ENCODE data around the gene DHX35. TPM values are rescaled to one million over a fixed set of nuclear protein-coding genes. Genes with fewer than 3 reads are reported as not detected.

Gene DHX35
- total RNA-seq, 1 experiment from 2014 or later = 12.2 TPM

DNA sequence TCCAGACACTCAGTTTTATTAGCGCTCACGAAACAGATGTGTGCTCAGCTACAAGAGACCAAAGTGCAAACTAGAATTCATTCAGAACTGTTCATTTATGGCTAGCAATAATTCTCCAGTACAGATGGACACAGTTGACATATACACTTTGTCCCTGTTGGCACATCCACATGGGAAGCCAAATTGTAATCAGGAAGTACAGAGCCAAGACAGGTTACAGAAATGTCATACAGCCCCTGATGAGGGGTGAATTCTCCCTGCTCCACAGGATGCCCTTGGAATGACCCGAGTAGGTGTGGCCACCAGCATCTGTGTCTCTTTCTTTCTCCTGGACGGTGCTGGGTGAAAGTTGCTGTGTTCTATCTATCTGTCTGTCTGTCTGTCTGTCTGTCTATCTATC, 7.6 kb downstream of the DHX35 start:
- no peak overlapping the region for H3K27ac ChIP-seq (ENCODE audit: low read length)
- intact Hi-C loops (cut with micrococcal nuclease; ENCODE audit: unreplicated experiment) (no loop called here), in situ Hi-C loops (cut with HindIII; ENCODE audit: low pct_unique_long_range_greater_than_20kb, low sequenced_read_pairs) (no loop called here)
- no TSS peak for BruUV-seq (replicated peaks)
- DNase-seq (ENCODE audit: low read depth, low spot score) (no peak), ATAC-seq (no peak)
- ChIA-PET POLR2A (no interaction called here), CTCF (interaction anchor here (0.6 kb wide), 2 partner anchors 167 to 179 kb away, joined by 3 to 7 read pairs; no protein-coding TSS in a partner anchor)
- H3K4me1 ChIP-seq (ENCODE audit: control insufficient read depth, insufficient read depth, low read length) = no peaks in the 10 kb centered on the region
- H3K4me3 ChIP-seq (ENCODE audit: low read depth in 2 of 2, low read length in 2 of 2) = no peak overlapping the region
- 0 out of 2 replicates have a peak, but pooled peaks cover 2% of the 10 kb centered on the region for H3K36me3 ChIP-seq (ENCODE audit: control insufficient read depth, insufficient read depth, low read length)
- TF ChIP-seq REST (IDR thresholded peaks at IDR 0.05; ENCODE audit: insufficient read depth in 1 of 2, low read depth in 2 of 2, low read length in 1 of 2) (no peak), SIN3A (IDR thresholded peaks at IDR 0.05; ENCODE audit: borderline replicate concordance, insufficient read depth, low read depth, low read length) (no peak), TCF7L2 (IDR thresholded peaks at IDR 0.05; ENCODE audit: low read depth, low read length) (no peak), POLR2AphosphoS5 (IDR thresholded peaks at IDR 0.05; ENCODE audit: low read depth, low read length) (no peak), CTCF (IDR thresholded peaks at IDR 0.05) (no peak)
- no peaks in the 10 kb centered on the region for H3K9me3 ChIP-seq (ENCODE audit: control insufficient read depth, insufficient read depth, low read depth, low read length)
- H3K27me3 ChIP-seq (ENCODE audit: control insufficient read depth, insufficient read depth, low read length) = no peaks in the 10 kb centered on the region

- no peak overlapping the region for H3K4me3 ChIP-seq (ENCODE audit: low read depth in 2 of 2, low read length in 2 of 2)
- intact Hi-C loops (cut with micrococcal nuclease; ENCODE audit: unreplicated experiment) (no loop called here), in situ Hi-C loops (cut with HindIII; ENCODE audit: low pct_unique_long_range_greater_than_20kb, low sequenced_read_pairs) (no loop called here)
- TF ChIP-seq CTCF (IDR thresholded peaks at IDR 0.05) = no peak
- TF ChIP-seq REST (IDR thresholded peaks at IDR 0.05; ENCODE audit: insufficient read depth in 1 of 2, low read depth in 2 of 2, low read length in 1 of 2) = no peak
- no peak for TF ChIP-seq TCF7L2 (IDR thresholded peaks at IDR 0.05; ENCODE audit: low read depth, low read length)
- TF ChIP-seq SIN3A (IDR thresholded peaks at IDR 0.05; ENCODE audit: borderline replicate concordance, insufficient read depth, low read depth, low read length) = no peak
- TF ChIP-seq POLR2AphosphoS5 (IDR thresholded peaks at IDR 0.05; ENCODE audit: low read depth, low read length) = no peak
- H3K36me3 ChIP-seq (ENCODE audit: control insufficient read depth, insufficient read depth, low read length) = 0 out of 2 replicates have a peak, but pooled peaks cover 2% of the 10 kb centered on the region
- no peak overlapping the region for H3K27ac ChIP-seq (ENCODE audit: low read length)
- ATAC-seq (no peak), DNase-seq (ENCODE audit: low read depth, low spot score) (peak; percentile 15)
- H3K4me1 ChIP-seq (ENCODE audit: control insufficient read depth, insufficient read depth, low read length) = no peaks in the 10 kb centered on the region
- POLR2A ChIA-PET = no interaction called here
- CTCF ChIA-PET = interaction anchor here (0.6 kb wide), 1 partner anchor 167 kb away, joined by 7 read pairs; no protein-coding TSS in a partner anchor
- no TSS peak for BruUV-seq (replicated peaks)
- no peaks in the 10 kb centered on the region for H3K27me3 ChIP-seq (ENCODE audit: control insufficient read depth, insufficient read depth, low read length)
- H3K9me3 ChIP-seq (ENCODE audit: control insufficient read depth, insufficient read depth, low read depth, low read length) = no peaks in the 10 kb centered on the region
Measured at GRCh38 chr20:38970302-38970701, 8.2 kb downstream of the DHX35 start.

Data from Panc1 (cell line).